SU-DHL-6 (cell line): ENCODE data around the gene DIAPH1.

Source experiments
- H2AFZ ChIP-seq: fragments of 200-600 bp; sonication (generic); 2 replicates; pipeline ENCODE4 v1.6.1; 2014; ENCODE audit warnings: low read depth, mild to moderate bottlenecking, moderate library complexity, mixed read lengths, antibody characterized with exemption, low read length; ENCODE audit not compliant: severe bottlenecking
- H3F3A ChIP-seq: fragments of 200-600 bp; shearing (Covaris generic); 2 replicates; pipeline ENCODE4 v1.6.0; 2016; ENCODE audit warnings: antibody characterized with exemption, mild to moderate bottlenecking; ENCODE audit not compliant: insufficient read depth
- H3K27ac ChIP-seq: fragments of 200-600 bp; sonication (generic); 2 replicates; pipeline ENCODE4 v1.5.1; 2016; ENCODE audit warnings: low read depth, mild to moderate bottlenecking, low read length, moderate library complexity, mixed read lengths
- H3K27me3 ChIP-seq: fragments of 200-600 bp; sonication (generic), shearing (Covaris generic); 2 replicates; pipeline ENCODE4 v1.6.0; 2014; ENCODE audit warnings: mild to moderate bottlenecking, low read length
- H3K36me3 ChIP-seq: fragments of 200-600 bp; sonication (generic); 2 replicates; pipeline ENCODE4 v1.6.1; 2014; ENCODE audit warnings: mild to moderate bottlenecking, low read length, mixed read lengths
- H3K4me2 ChIP-seq: fragments of 300-600, 200-600 bp; shearing (Covaris generic), sonication (generic); 2 replicates; pipeline ENCODE4 v1.6.0; 2014; ENCODE audit warnings: low read length, low read depth, mild to moderate bottlenecking; ENCODE audit not compliant: poor library complexity, severe bottlenecking
- H3K4me3 ChIP-seq: fragments of 200-600 bp; sonication (generic); 2 replicates; pipeline ENCODE4 v1.5.1; 2014; ENCODE audit warnings: antibody characterized with exemption, low read length, mild to moderate bottlenecking, mixed read lengths; ENCODE audit not compliant: insufficient read depth, poor library complexity, severe bottlenecking
- H3K79me2 ChIP-seq: fragments of 200-600 bp; sonication (generic); 2 replicates; pipeline ENCODE4 v1.6.1; 2014; ENCODE audit warnings: mild to moderate bottlenecking, low read length, moderate library complexity; ENCODE audit not compliant: insufficient read depth
- H3K9ac ChIP-seq: fragments of 200-600 bp; sonication (generic); 2 replicates; pipeline ENCODE4 v1.7.0; 2014; ENCODE audit warnings: mild to moderate bottlenecking, low read length
- H3K9me2 ChIP-seq: fragments of 200-600 bp; sonication (generic); replicated peaks from 2 replicates; pipeline ENCODE4 v1.6.1; 2014; ENCODE audit warnings: low read length; ENCODE audit not compliant: insufficient read depth
- H3K9me3 ChIP-seq: fragments of 200-600 bp; sonication (generic); 2 replicates; pipeline ENCODE4 v1.6.1; 2014; ENCODE audit warnings: low read length, mixed read lengths; ENCODE audit not compliant: insufficient read depth
- H4K20me1 ChIP-seq: fragments of 200-600 bp; sonication (generic); 2 replicates; pipeline ENCODE4 v1.6.1; 2014; ENCODE audit warnings: low read depth, mild to moderate bottlenecking, antibody characterized with exemption, low read length, moderate library complexity, mixed read lengths
- CTCF ChIP-seq: fragments of 200-600 bp; sonication (generic); IDR thresholded peaks from one replicate; pipeline ENCODE4 v1.5.1; 2017; ENCODE audit warnings: antibody characterized with exemption, mild to moderate bottlenecking, low read length, moderate library complexity; ENCODE audit not compliant: insufficient read depth, poor library complexity, severe bottlenecking
- EZH2phosphoT487 ChIP-seq: fragments of 200-600 bp; sonication (generic), shearing (Covaris generic); conservative IDR thresholded peaks from 2 replicates; pipeline ENCODE4 v1.6.1; 2018; ENCODE audit warnings: mild to moderate bottlenecking, antibody characterized with exemption, low read length, moderate library complexity, mixed read lengths

Gene DIAPH1

GRCh38 chr5:141504216-141504615 lies 114.6 kb downstream of the DIAPH1 start:
- H3F3A ChIP-seq, result peaks cover 69% of the 10 kb centered on the region
- no peaks in the 10 kb centered on the region for H3K27me3 ChIP-seq
- peak overlapping the region; percentile 17 for H3K4me3 ChIP-seq
- peaks cover 17% of the 10 kb centered on the region; the same call in 1 of the 2 replicates for H3K79me2 ChIP-seq
- no peaks in the 10 kb centered on the region for H4K20me1 ChIP-seq
- H3K9ac ChIP-seq, result peak overlapping the region; percentile 52
- H3K36me3 ChIP-seq, result no peaks in the 10 kb centered on the region
- H2AFZ ChIP-seq, result no peak overlapping the region
- H3K4me2 ChIP-seq, result peak overlapping the region; percentile 87
- no peak for TF ChIP-seq CTCF
- no peak for TF ChIP-seq EZH2phosphoT487
- no peaks in the 10 kb centered on the region for H3K9me2 ChIP-seq
- peak overlapping the region; percentile 99 for H3K27ac ChIP-seq
- H3K9me3 ChIP-seq, result no peaks in the 10 kb centered on the region

GRCh38 chr5:141503681-141504080 lies 115.1 kb downstream of the DIAPH1 start:
- peaks cover 17% of the 10 kb centered on the region; the same call in 1 of the 2 replicates for H3K79me2 ChIP-seq
- H3K4me3 ChIP-seq, result peak overlapping the region; percentile 17
- H3K4me2 ChIP-seq, result peak overlapping the region; percentile 87
- H2AFZ ChIP-seq, result no peak overlapping the region
- H3K9ac ChIP-seq, result peak overlapping the region; percentile 52
- TF ChIP-seq EZH2phosphoT487 (no peak), CTCF (no peak)
- no peaks in the 10 kb centered on the region for H4K20me1 ChIP-seq
- no peaks in the 10 kb centered on the region for H3K27me3 ChIP-seq
- peaks cover 67% of the 10 kb centered on the region for H3F3A ChIP-seq
- peak overlapping the region; percentile 99 for H3K27ac ChIP-seq
- H3K9me2 ChIP-seq, result no peaks in the 10 kb centered on the region
- no peaks in the 10 kb centered on the region for H3K36me3 ChIP-seq
- H3K9me3 ChIP-seq, result no peaks in the 10 kb centered on the region

GRCh38 chr5:141501761-141502160 lies 117.0 kb downstream of the DIAPH1 start:
- no peak for TF ChIP-seq EZH2phosphoT487
- no peak for TF ChIP-seq CTCF

More at GRCh38 chr5:141501761-141502160, 117.0 kb downstream of the DIAPH1 start:
- peak overlapping the region; percentile 49; the same call in 1 of the 2 replicates for H3K27ac ChIP-seq
- H3K4me3 ChIP-seq, result no peak overlapping the region
- no peak overlapping the region for H3K9ac ChIP-seq
- peaks cover 17% of the 10 kb centered on the region; the same call in 1 of the 2 replicates for H3K79me2 ChIP-seq
- H2AFZ ChIP-seq, result no peak overlapping the region
- H3F3A ChIP-seq, result peaks cover 52% of the 10 kb centered on the region
- H4K20me1 ChIP-seq, result no peaks in the 10 kb centered on the region
- H3K4me2 ChIP-seq, result no peak overlapping the region
- no peaks in the 10 kb centered on the region for H3K27me3 ChIP-seq
- H3K9me3 ChIP-seq, result no peaks in the 10 kb centered on the region
- no peaks in the 10 kb centered on the region for H3K36me3 ChIP-seq
- H3K9me2 ChIP-seq, result no peaks in the 10 kb centered on the region
